DND-41 (cell line): ENCODE results near the gene CEMP1.

Experiments used
- ATAC-seq: fragments of 200-7000 bp; cut with Tn5 transposase; 3 replicates; pipeline ENCODE4 v1.9.1; 2021; ENCODE audit warnings: low read depth; ENCODE audit not compliant: insufficient read depth
- DNase-seq: peaks from one replicate; pipeline ENCODE4 v3.0.0-alpha.2; 2020
- H2AFZ ChIP-seq: 2 replicates; pipeline ENCODE4 v1.6.0; 2012; ENCODE audit warnings: low read depth, low read length
- H3K27ac ChIP-seq: 2 replicates; pipeline ENCODE4 v1.5.1; 2012; ENCODE audit warnings: low read length, inconsistent platforms
- H3K27me3 ChIP-seq: fragments of 200-600 bp; sonication (generic); 2 replicates; pipeline ENCODE4 v1.6.0; 2012; ENCODE audit warnings: low read length, mild to moderate bottlenecking, inconsistent platforms; ENCODE audit not compliant: insufficient read depth, poor library complexity
- H3K36me3 ChIP-seq: 2 replicates; pipeline ENCODE4 v1.5.1; 2012; ENCODE audit warnings: low read length, inconsistent platforms; ENCODE audit not compliant: insufficient read depth
- H3K4me1 ChIP-seq: 2 replicates; pipeline ENCODE4 v1.5.1; 2012; ENCODE audit warnings: mild to moderate bottlenecking, low read length; ENCODE audit not compliant: insufficient read depth
- H3K4me2 ChIP-seq: 2 replicates; pipeline ENCODE4 v1.6.0; 2012; ENCODE audit warnings: mild to moderate bottlenecking, moderate library complexity, low read length, inconsistent platforms; ENCODE audit not compliant: insufficient read depth
- H3K4me3 ChIP-seq, 2 experiments: fragments of 200-600 bp in 1 of 2; shearing (Covaris generic) in 1 of 2; 2 replicates each; pipeline ENCODE4 v1.5.1; 2012 to 2016; ENCODE audit warnings: inconsistent platforms in 2 of 2, low read length in 2 of 2, mild to moderate bottlenecking in 2 of 2, low read depth in 1 of 2, moderate library complexity in 1 of 2
- H3K79me2 ChIP-seq: 2 replicates; pipeline ENCODE4 v1.6.0; 2012; ENCODE audit warnings: low read length, inconsistent platforms; ENCODE audit not compliant: insufficient read depth
- H3K9ac ChIP-seq: 2 replicates; pipeline ENCODE4 v1.6.0; 2012; ENCODE audit warnings: low read depth, mild to moderate bottlenecking, inconsistent platforms, low read length, moderate library complexity
- H3K9me3 ChIP-seq: 2 replicates; pipeline ENCODE4 v1.5.1; 2012; ENCODE audit warnings: low read length, moderate library complexity, mild to moderate bottlenecking, inconsistent platforms; ENCODE audit not compliant: insufficient read depth, severe bottlenecking
- H4K20me1 ChIP-seq: 2 replicates; pipeline ENCODE4 v1.6.0; 2012; ENCODE audit warnings: low read length; ENCODE audit not compliant: insufficient read depth
- EZH2 ChIP-seq: IDR thresholded peaks from 3 replicates; pipeline ENCODE4 v1.6.1; 2012; ENCODE audit warnings: borderline replicate concordance, low read depth, mild to moderate bottlenecking, moderate library complexity, low read length, inconsistent platforms; ENCODE audit not compliant: severe bottlenecking
- TF ChIP-seq, protein P1 (sequence below): IDR thresholded peaks from 2 replicates; pipeline ENCODE4 v1.5.1; 2012; ENCODE audit warnings: borderline replicate concordance, low read length, moderate library complexity, mild to moderate bottlenecking; ENCODE audit not compliant: poor library complexity, severe bottlenecking; ENCODE audit errors: extremely low read depth

CEMP1 gene

DNA sequence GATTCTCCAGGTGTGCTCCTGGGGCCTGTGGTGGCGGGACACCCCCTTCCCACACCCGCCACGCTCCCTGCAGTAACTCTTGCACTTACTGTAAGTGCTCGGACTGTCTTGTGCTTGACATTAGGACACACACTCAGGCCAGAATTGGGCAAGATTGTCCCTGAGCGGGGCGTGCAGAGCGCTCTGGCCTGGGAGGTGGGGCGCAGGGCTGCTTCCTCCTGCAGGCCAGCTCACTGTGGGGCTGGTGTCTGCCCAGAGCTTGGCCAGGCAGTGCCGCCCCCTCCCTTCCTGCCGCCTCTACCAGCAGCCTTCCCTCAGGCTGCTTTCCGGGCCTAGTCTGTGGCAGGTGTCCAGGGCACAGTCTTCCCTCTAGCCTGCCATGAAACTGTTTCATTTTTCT, 23.5 kb downstream of the CEMP1 start:
- Histone ChIP-seq H3K27ac (no peak overlapping the region), H3K36me3 (no peaks in the 10 kb centered on the region; the same call in 1 of the 2 replicates), H3K9me3 (no peaks in the 10 kb centered on the region), H3K9ac (no peak overlapping the region), H3K79me2 (no peaks in the 10 kb centered on the region), H2AFZ (no peak overlapping the region), H4K20me1 (peaks cover under 1% of the 10 kb centered on the region; the same call in 1 of the 2 replicates), H3K4me1 (peaks cover 2% of the 10 kb centered on the region), H3K27me3 (no peaks in the 10 kb centered on the region), H3K4me2 (no peak overlapping the region), H3K4me3 (no peak overlapping the region)
- DNase-seq = no peak
- no peak for ATAC-seq
- no peak for TF ChIP-seq EZH2
- TF ChIP-seq, protein P1, sequence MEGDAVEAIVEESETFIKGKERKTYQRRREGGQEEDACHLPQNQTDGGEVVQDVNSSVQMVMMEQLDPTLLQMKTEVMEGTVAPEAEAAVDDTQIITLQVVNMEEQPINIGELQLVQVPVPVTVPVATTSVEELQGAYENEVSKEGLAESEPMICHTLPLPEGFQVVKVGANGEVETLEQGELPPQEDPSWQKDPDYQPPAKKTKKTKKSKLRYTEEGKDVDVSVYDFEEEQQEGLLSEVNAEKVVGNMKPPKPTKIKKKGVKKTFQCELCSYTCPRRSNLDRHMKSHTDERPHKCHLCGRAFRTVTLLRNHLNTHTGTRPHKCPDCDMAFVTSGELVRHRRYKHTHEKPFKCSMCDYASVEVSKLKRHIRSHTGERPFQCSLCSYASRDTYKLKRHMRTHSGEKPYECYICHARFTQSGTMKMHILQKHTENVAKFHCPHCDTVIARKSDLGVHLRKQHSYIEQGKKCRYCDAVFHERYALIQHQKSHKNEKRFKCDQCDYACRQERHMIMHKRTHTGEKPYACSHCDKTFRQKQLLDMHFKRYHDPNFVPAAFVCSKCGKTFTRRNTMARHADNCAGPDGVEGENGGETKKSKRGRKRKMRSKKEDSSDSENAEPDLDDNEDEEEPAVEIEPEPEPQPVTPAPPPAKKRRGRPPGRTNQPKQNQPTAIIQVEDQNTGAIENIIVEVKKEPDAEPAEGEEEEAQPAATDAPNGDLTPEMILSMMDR = no peak

DNA sequence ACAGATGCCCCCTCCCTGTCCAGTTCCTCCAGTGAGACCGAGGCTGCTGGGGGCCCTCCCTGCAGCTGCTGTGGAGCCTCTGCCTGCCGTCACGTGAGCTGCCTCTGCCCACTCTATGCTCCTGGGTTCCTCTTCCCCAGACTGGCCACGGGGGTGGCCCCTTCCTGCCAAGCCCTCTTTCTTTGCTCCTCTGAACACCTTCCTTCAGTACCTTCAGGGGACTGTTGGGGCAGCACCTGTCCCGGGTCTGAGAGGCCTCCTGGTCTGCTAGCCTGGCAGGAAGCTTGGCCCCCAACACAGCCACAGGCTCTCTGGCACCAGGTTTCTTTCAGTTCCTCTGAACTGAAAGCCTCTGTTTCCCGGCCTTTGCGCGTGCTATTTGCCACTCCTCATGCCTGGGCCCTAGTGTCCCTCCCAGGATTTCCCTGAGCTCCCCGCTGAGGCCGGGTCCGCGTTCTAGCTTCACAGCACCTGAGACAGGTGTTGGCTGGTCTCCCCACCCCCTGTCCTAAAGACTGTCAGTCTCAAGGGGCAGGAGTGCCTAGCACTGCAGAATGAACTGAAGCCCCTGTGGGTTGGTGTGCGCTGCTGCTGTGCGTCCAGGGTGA, 24.1 kb downstream of the CEMP1 start:
- no peaks in the 10 kb centered on the region for H3K27me3 ChIP-seq
- no peak overlapping the region for H2AFZ ChIP-seq
- TF ChIP-seq EZH2 = no peak
- TF ChIP-seq, protein P1 = no peak
- H3K9ac ChIP-seq = no peak overlapping the region
- no peak overlapping the region for H3K4me2 ChIP-seq
- DNase-seq (no peak), ATAC-seq (no peak)
- H4K20me1 ChIP-seq = peaks cover 6% of the 10 kb centered on the region
- no peaks in the 10 kb centered on the region for H3K4me1 ChIP-seq
- no peaks in the 10 kb centered on the region for H3K9me3 ChIP-seq
- H3K4me3 ChIP-seq = no peak overlapping the region
- H3K79me2 ChIP-seq = no peaks in the 10 kb centered on the region
- no peak overlapping the region for H3K27ac ChIP-seq
- peaks cover 5% of the 10 kb centered on the region for H3K36me3 ChIP-seq

GRCh38 chr16:2505695-2506094, 25.5 kb downstream of the CEMP1 start:
- Histone ChIP-seq H3K27ac (no peak overlapping the region), H3K79me2 (no peaks in the 10 kb centered on the region), H3K4me2 (no peak overlapping the region), H2AFZ (no peak overlapping the region), H3K36me3 (peaks cover 13% of the 10 kb centered on the region), H4K20me1 (peaks cover 12% of the 10 kb centered on the region), H3K27me3 (no peaks in the 10 kb centered on the region), H3K9me3 (no peaks in the 10 kb centered on the region), H3K9ac (no peak overlapping the region), H3K4me1 (peaks cover 11% of the 10 kb centered on the region), H3K4me3 (no peak overlapping the region)
- TF ChIP-seq, protein P1 = no peak
- TF ChIP-seq EZH2 = no peak
- DNase-seq (no peak), ATAC-seq (no peak)
